ENCODE results near the gene SPOCK2. TPM values are rescaled to one million over a fixed set of nuclear protein-coding genes. Genes with fewer than 3 reads are reported as not detected.
A peak's percentile ranks its signal among the peaks of the same experiment; 100 is the strongest.

Gene SPOCK2
- total RNA-seq, 4 donors from 2014 or later: 2.1 to 9.9 (median 5.0) TPM

- H3K27ac ChIP-seq: peak overlapping the region in 2 of 4 donors; percentile 73 to 82
- H3K36me3 ChIP-seq: peaks cover 0 to 35% (median 6%) of the 10 kb centered on the region in 3 donors
- no peaks in the 10 kb centered on the region for H3K27me3 ChIP-seq
- peaks cover 0 to 41% (median 15%) of the 10 kb centered on the region in 4 donors for H3K4me1 ChIP-seq
- no peak for DNase-seq (ENCODE audit: low spot score in 2 of 2)
- 40 to 46% methylated on average over 4 of the region's 4 CpGs for WGBS, 2 donors
- no peak overlapping the region for H3K4me3 ChIP-seq
- no peaks in the 10 kb centered on the region for H3K9me3 ChIP-seq
- TF ChIP-seq CTCF (IDR thresholded peaks at IDR 0.05) (no peak), POLR2A (IDR thresholded peaks at IDR 0.05) (no peak), EP300 (IDR thresholded peaks at IDR 0.05) (no peak)
Observed at GRCh38 chr10:72123616-72124015, 35.3 kb upstream of the SPOCK2 start.

GRCh38 chr10:72122221-72122620 lies 33.9 kb upstream of the SPOCK2 start:
- H3K27ac ChIP-seq: no peak overlapping the region
- H3K9me3 ChIP-seq: no peaks in the 10 kb centered on the region
- DNase-seq (ENCODE audit: low spot score in 2 of 2): no peak
- H3K36me3 ChIP-seq: peaks cover 0 to 36% (median 6%) of the 10 kb centered on the region in 3 donors
- TF ChIP-seq EP300 (IDR thresholded peaks at IDR 0.05) (no peak), CTCF (IDR thresholded peaks at IDR 0.05) (no peak), POLR2A (IDR thresholded peaks at IDR 0.05) (no peak)
- H3K4me1 ChIP-seq: peaks cover 0 to 41% (median 15%) of the 10 kb centered on the region in 4 donors
- no peak overlapping the region for H3K4me3 ChIP-seq
- WGBS, 2 donors: 85 to 93% methylated on average over 4 of the region's 4 CpGs
- no peaks in the 10 kb centered on the region for H3K27me3 ChIP-seq

GRCh38 chr10:72121389-72121788 lies 33.0 kb upstream of the SPOCK2 start:
- TF ChIP-seq POLR2A (IDR thresholded peaks at IDR 0.05) (no peak), EP300 (IDR thresholded peaks at IDR 0.05) (no peak), CTCF (IDR thresholded peaks at IDR 0.05) (no peak)
- 95 to 100% methylated on average over 1 of the region's 1 CpG for WGBS, 2 donors
- H3K4me1 ChIP-seq: peaks cover 0 to 33% (median 15%) of the 10 kb centered on the region in 4 donors
- H3K36me3 ChIP-seq: peaks cover 0 to 41% (median 0%) of the 10 kb centered on the region in 3 donors
- no peaks in the 10 kb centered on the region for H3K27me3 ChIP-seq
- peaks cover 0 to 5% (median 0%) of the 10 kb centered on the region in 4 donors for H3K9me3 ChIP-seq
- H3K27ac ChIP-seq: no peak overlapping the region
- H3K4me3 ChIP-seq: no peak overlapping the region
- no peak for DNase-seq (ENCODE audit: low spot score in 2 of 2)

GRCh38 chr10:72116372-72116771 lies 28.0 kb upstream of the SPOCK2 start:
- WGBS, 2 donors: 89 to 96% methylated on average over 2 of the region's 2 CpGs
- Histone ChIP-seq H3K4me1 (peaks cover 0 to 11% (median 0%) of the 10 kb centered on the region in 4 donors), H3K36me3 (peaks cover 0 to 33% (median 0%) of the 10 kb centered on the region in 3 donors), H3K4me3 (no peak overlapping the region), H3K9me3 (peaks cover 0 to 8% (median 0%) of the 10 kb centered on the region in 4 donors), H3K27ac (no peak overlapping the region), H3K27me3 (no peaks in the 10 kb centered on the region)
- DNase-seq (ENCODE audit: low spot score in 2 of 2): no peak
- TF ChIP-seq CTCF (IDR thresholded peaks at IDR 0.05): no peak
- TF ChIP-seq EP300 (IDR thresholded peaks at IDR 0.05): no peak
- TF ChIP-seq POLR2A (IDR thresholded peaks at IDR 0.05): no peak

- peaks cover 0 to 26% (median 0%) of the 10 kb centered on the region in 3 donors for H3K36me3 ChIP-seq
- peak overlapping the region in 2 of 4 donors; percentile 8 to 15 for H3K27ac ChIP-seq
- H3K4me3 ChIP-seq: no peak overlapping the region
- no peaks in the 10 kb centered on the region for H3K27me3 ChIP-seq
- peaks cover 0 to 11% (median 0%) of the 10 kb centered on the region in 4 donors for H3K4me1 ChIP-seq
- no peak for TF ChIP-seq POLR2A (IDR thresholded peaks at IDR 0.05)
- no peak for TF ChIP-seq EP300 (IDR thresholded peaks at IDR 0.05)
- no peak for TF ChIP-seq CTCF (IDR thresholded peaks at IDR 0.05)
- 57 to 58% methylated on average over 2 of the region's 2 CpGs for WGBS, 2 donors
- no peak for DNase-seq (ENCODE audit: low spot score in 2 of 2)
- peaks cover 0 to 8% (median 0%) of the 10 kb centered on the region in 4 donors for H3K9me3 ChIP-seq
Observed at GRCh38 chr10:72114706-72115450, 26.5 kb upstream of the SPOCK2 start.
